H1 (cell line): ENCODE measurements around the gene ZIC1.

Experiments
- CBX8 ChIP-seq: fragments of 300-800, 300-1000 bp; sonication (generic); IDR thresholded peaks from 2 replicates; pipeline ENCODE4 v1.7.1; 2016; ENCODE audit warnings: low read depth, low read length, borderline replicate concordance
- EP300 ChIP-seq, 2 experiments: IDR thresholded peaks; 1 replicate in 1 of 2; 2 replicates in 1 of 2; pipeline ENCODE4 v1.6.1; 2011 to 2012; ENCODE audit warnings: low read depth in 2 of 2, low read length in 2 of 2, mild to moderate bottlenecking in 2 of 2, borderline replicate concordance in 1 of 2, inconsistent platforms in 1 of 2, moderate library complexity in 1 of 2
- FOSL1 ChIP-seq: IDR thresholded peaks from 2 replicates; pipeline ENCODE4 v1.6.1; 2011; ENCODE audit warnings: mild to moderate bottlenecking, low read depth, low read length, moderate library complexity; ENCODE audit not compliant: insufficient read depth
- HDAC6 ChIP-seq: IDR thresholded peaks from one replicate; pipeline ENCODE4 v1.7.1; 2012; ENCODE audit warnings: low read depth, mild to moderate bottlenecking, inconsistent platforms, low read length, moderate library complexity
- PHF8 ChIP-seq: fragments of 200-600 bp; sonication (generic); conservative IDR thresholded peaks from 2 replicates; pipeline ENCODE4 v1.7.1; 2012; ENCODE audit warnings: low read depth, mild to moderate bottlenecking, inconsistent platforms, low read length, moderate library complexity
- POLR2A ChIP-seq, 2 experiments: IDR thresholded peaks; 1 replicate in 1 of 2; 2 replicates in 1 of 2; pipeline ENCODE4 v1.6.1; 2011; ENCODE audit warnings: low read depth in 2 of 2, low read length in 2 of 2, mild to moderate bottlenecking in 2 of 2; ENCODE audit errors: control extremely low read depth in 1 of 2
- POLR2AphosphoS5 ChIP-seq: IDR thresholded peaks from 2 replicates; pipeline ENCODE4 v1.6.1; 2011; ENCODE audit warnings: low read depth, low read length
- RFX5 ChIP-seq: IDR thresholded peaks from 2 replicates; pipeline ENCODE4 v1.6.1; 2011; ENCODE audit warnings: low read depth, low read length, improper control_type of control experiment, borderline replicate concordance
- SIX5 ChIP-seq: IDR thresholded peaks from 2 replicates; pipeline ENCODE4 v1.6.1; 2011; ENCODE audit warnings: mild to moderate bottlenecking, low read depth, low read length
- SRF ChIP-seq: IDR thresholded peaks from 2 replicates; pipeline ENCODE4 v1.6.1; 2011; ENCODE audit warnings: mild to moderate bottlenecking, low read depth, low read length, moderate library complexity
- TAF1 ChIP-seq: IDR thresholded peaks from 2 replicates; pipeline ENCODE4 v1.6.1; 2011; ENCODE audit warnings: mild to moderate bottlenecking, low read depth, low read length
- TBP ChIP-seq: IDR thresholded peaks from 2 replicates; pipeline ENCODE4 v1.6.1; 2011; ENCODE audit warnings: low read depth, low read length, improper control_type of control experiment
- TF ChIP-seq, protein P1 (sequence below), 3 experiments: IDR thresholded peaks; 1 replicate in 2 of 3; 2 replicates in 1 of 3; pipeline versions ENCODE4 v1.5.1 to v1.6.1; 2011; ENCODE audit warnings: low read length in 3 of 3, mild to moderate bottlenecking in 3 of 3, inconsistent platforms in 2 of 3, low read depth in 1 of 3, moderate library complexity in 1 of 3; ENCODE audit not compliant: insufficient read depth in 1 of 3; ENCODE audit errors: control extremely low read depth in 1 of 3

DNA sequence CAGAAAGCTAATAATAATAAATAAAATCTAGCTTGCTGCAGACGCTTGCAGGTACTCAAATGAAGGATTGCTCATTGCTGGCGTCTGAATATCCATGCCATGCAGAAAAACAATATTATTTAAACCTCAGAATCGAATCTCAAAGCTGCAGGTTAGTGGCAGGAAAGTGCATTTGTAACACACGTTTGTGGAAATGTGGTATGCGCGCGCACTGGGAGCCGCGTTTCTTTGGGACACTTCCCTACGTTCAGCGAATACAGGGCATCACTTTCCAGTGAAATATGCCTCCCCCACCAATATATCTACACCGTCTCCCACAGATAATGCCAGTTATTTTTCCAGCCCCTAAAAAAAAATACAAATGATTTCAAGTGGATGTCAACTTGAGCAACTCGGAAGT, 39.9 kb upstream of the ZIC1 start:
- peak; percentile 30; the same call in 1 of the 2 replicates for TF ChIP-seq CBX8
- TF ChIP-seq EP300 (IDR thresholded peaks at IDR 0.05; ENCODE audit: borderline replicate concordance in 1 of 2, low read depth in 2 of 2, low read length in 2 of 2) = no peak
- TF ChIP-seq SIX5 = no peak
- TF ChIP-seq TBP = no peak
- TF ChIP-seq, protein P1, sequence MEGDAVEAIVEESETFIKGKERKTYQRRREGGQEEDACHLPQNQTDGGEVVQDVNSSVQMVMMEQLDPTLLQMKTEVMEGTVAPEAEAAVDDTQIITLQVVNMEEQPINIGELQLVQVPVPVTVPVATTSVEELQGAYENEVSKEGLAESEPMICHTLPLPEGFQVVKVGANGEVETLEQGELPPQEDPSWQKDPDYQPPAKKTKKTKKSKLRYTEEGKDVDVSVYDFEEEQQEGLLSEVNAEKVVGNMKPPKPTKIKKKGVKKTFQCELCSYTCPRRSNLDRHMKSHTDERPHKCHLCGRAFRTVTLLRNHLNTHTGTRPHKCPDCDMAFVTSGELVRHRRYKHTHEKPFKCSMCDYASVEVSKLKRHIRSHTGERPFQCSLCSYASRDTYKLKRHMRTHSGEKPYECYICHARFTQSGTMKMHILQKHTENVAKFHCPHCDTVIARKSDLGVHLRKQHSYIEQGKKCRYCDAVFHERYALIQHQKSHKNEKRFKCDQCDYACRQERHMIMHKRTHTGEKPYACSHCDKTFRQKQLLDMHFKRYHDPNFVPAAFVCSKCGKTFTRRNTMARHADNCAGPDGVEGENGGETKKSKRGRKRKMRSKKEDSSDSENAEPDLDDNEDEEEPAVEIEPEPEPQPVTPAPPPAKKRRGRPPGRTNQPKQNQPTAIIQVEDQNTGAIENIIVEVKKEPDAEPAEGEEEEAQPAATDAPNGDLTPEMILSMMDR (IDR thresholded peaks at IDR 0.05; ENCODE audit: control extremely low read depth in 1 of 3, insufficient read depth in 1 of 3, low read depth in 1 of 3, low read length in 3 of 3) = no peak
- no peak for TF ChIP-seq PHF8
- no peak for TF ChIP-seq HDAC6
- TF ChIP-seq POLR2AphosphoS5 = no peak
- no peak for TF ChIP-seq FOSL1
- TF ChIP-seq TAF1 = no peak
- no peak for TF ChIP-seq RFX5
- TF ChIP-seq SRF = no peak
- TF ChIP-seq POLR2A (IDR thresholded peaks at IDR 0.05; ENCODE audit: control extremely low read depth in 1 of 2, low read depth in 2 of 2, low read length in 2 of 2) = no peak
